K562 treated with DMSO at 1 percent for 4 hours (cell line): Measurements from ENCODE around the gene PDK2. TPM values are rescaled to one million over a fixed set of nuclear protein-coding genes. Genes with fewer than 3 reads are reported as not detected.

Experiments used
- total RNA-seq: library from RNA; unstranded; fragments of 300-600 nt; gene quantifications from 2 replicates; pipeline ENCODE4 v1.2.3, GENCODE V29; 2022; ENCODE audit not compliant: insufficient read depth

The PDK2 gene
- 2.1 TPM in 1 of 2 replicates, not detected in the other for total RNA-seq

GRCh38 chr17:50094753-50095619 lies at the start of gene PDK2:
Gene PDK2 (plus strand): TSS chr17:50095351. CDS start chr17:50095436, 85 bp downstream.

GRCh38 chr17:50055426-50056216 lies 39.5 kb upstream of the PDK2 start, which contains the start of gene ITGA3:
Gene ITGA3 (plus strand): TSS chr17:50056110. CDS start chr17:50056440, 330 bp downstream.

GRCh38 chr17:50129728-50130558 lies 34.8 kb downstream of the PDK2 start, which contains the start of gene SAMD14:
Gene SAMD14 (minus strand): TSS chr17:50130160. CDS start chr17:50124959, 5,201 bp downstream.

GRCh38 chr17:50150354-50151040 lies 55.3 kb downstream of the PDK2 start, which contains the start of gene PPP1R9B:
Gene PPP1R9B (minus strand): TSS chr17:50150677. CDS start chr17:50150513, 164 bp downstream.

Other genes starting within 250 kb of the PDK2 start
- gene TAC4, start 247.3 kb upstream of the PDK2 start, total RNA-seq, result not detected in 2 replicates
- 4.7 and 8.6 TPM in 2 replicates for gene DLX4, start 126.2 kb upstream of the PDK2 start, total RNA-seq
- gene DLX3, start 100.1 kb upstream of the PDK2 start, total RNA-seq, result not detected in 2 replicates
- 2.7 TPM in 1 of 2 replicates, not detected in the other for gene ITGA3, start 39.2 kb upstream of the PDK2 start, total RNA-seq
- gene SAMD14, start 34.8 kb downstream of the PDK2 start, total RNA-seq, result 0.29 TPM in 1 of 2 replicates, not detected in the other
- 21.4 and 26.4 TPM in 2 replicates for gene PPP1R9B, start 55.3 kb downstream of the PDK2 start, total RNA-seq
- not detected in 2 replicates for gene SGCA, start 70.7 kb downstream of the PDK2 start, total RNA-seq
- 0.63 and 0.67 TPM in 2 replicates for gene COL1A1, start 106.3 kb downstream of the PDK2 start, total RNA-seq
- gene TMEM92, start 179.1 kb downstream of the PDK2 start, total RNA-seq, result 1.3 TPM in 1 of 2 replicates, not detected in the other